Measurements from ENCODE around the gene F11R. TPM values are rescaled to one million over a fixed set of nuclear protein-coding genes. Genes with fewer than 3 reads are reported as not detected.

Gene F11R
- total and polyA plus RNA-seq, 2 of the 13 experiments (the other 11 are each of a cell fraction or from before 2014, with no cell fraction given) = 95.8 to 105 TPM

GRCh38 chr1:161045736-161046604 lies 25.0 kb upstream of the F11R start, which contains the start of gene USF1 (continued):
- TF ChIP-seq IRF1 (CRISPR knock-in tag; IDR thresholded peaks at IDR 0.05; ENCODE audit: low read depth) (no peak), JARID2 (CRISPR knock-in tag; IDR thresholded peaks at IDR 0.05; ENCODE audit: insufficient replicate concordance) (no peak), SCMH1 (CRISPR knock-in tag; IDR thresholded peaks at IDR 0.05; ENCODE audit: borderline replicate concordance) (no peak), USF2 (IDR thresholded peaks at IDR 0.05; ENCODE audit: low read depth, low read length) (no peak), USF2 (CRISPR knock-in tag; IDR thresholded peaks at IDR 0.05; ENCODE audit: borderline replicate concordance) (no peak), ATF2 (CRISPR knock-in tag; IDR thresholded peaks at IDR 0.05) (peak; percentile 56; the same call in 1 of the 2 replicates), HMGXB4 (CRISPR knock-in tag; IDR thresholded peaks at IDR 0.05; ENCODE audit: borderline replicate concordance in 1 of 2, low read depth in 1 of 2) (peak; percentile 55 to 58; a peak in 3 of 4 replicates), SOX5 (CRISPR knock-in tag; IDR thresholded peaks at IDR 0.05; ENCODE audit: borderline replicate concordance) (peak; percentile 32; the same call in 1 of the 2 replicates), ZNF747 (CRISPR knock-in tag; IDR thresholded peaks at IDR 0.05; ENCODE audit: borderline replicate concordance) (peak; percentile 84; the same call in 1 of the 2 replicates), ZNF792 (CRISPR knock-in tag; IDR thresholded peaks at IDR 0.05) (no peak; the same call in 1 of the 2 replicates), PTBP1 (IDR thresholded peaks at IDR 0.05; ENCODE audit: low read depth, low read length, poor library complexity, severe bottlenecking) (no peak), ONECUT2 (CRISPR knock-in tag; IDR thresholded peaks at IDR 0.05) (no peak), BRF2 (CRISPR knock-in tag; IDR thresholded peaks at IDR 0.05) (no peak), REST (IDR thresholded peaks at IDR 0.05; ENCODE audit: borderline replicate concordance in 1 of 2, low read depth in 1 of 2, low read length in 2 of 2) (peak in 1 of 2 experiments; percentile 25; a peak in 1 of 4 replicates)

Data from HepG2 (cell line).